Type B pancreatic cell (in vitro differentiated cells): ENCODE measurements around the gene FCAR. TPM values are rescaled to one million over a fixed set of nuclear protein-coding genes. Genes with fewer than 3 reads are reported as not detected.
"Not testable (repeated sequence)": the region's sequence is repeated elsewhere in the genome, so short reads cannot be mapped to it uniquely, and the experiment has no call there.

Experiments used
- DNase-seq: peaks from one replicate; pipeline ENCODE4 v3.0.0; 2021; ENCODE audit warnings: mixed read lengths; ENCODE audit not compliant: unreplicated experiment; ENCODE audit errors: extremely low spot score
- H3K27ac Mint-ChIP-seq: 2 replicates; pipeline ENCODE4 v1.8.0; 2021; ENCODE audit warnings: mild to moderate bottlenecking, mixed read lengths
- H3K27me3 Mint-ChIP-seq: 2 replicates; pipeline ENCODE4 v1.8.0; 2021; ENCODE audit warnings: mixed read lengths
- H3K36me3 Mint-ChIP-seq: 2 replicates; pipeline ENCODE4 v1.8.0; 2021; ENCODE audit warnings: mixed read lengths
- H3K4me1 Mint-ChIP-seq: one replicate; pipeline ENCODE4 v1.8.0; 2021; ENCODE audit warnings: mixed read lengths; ENCODE audit not compliant: unreplicated experiment
- H3K4me3 Mint-ChIP-seq: 2 replicates; pipeline ENCODE4 v1.8.0; 2021; ENCODE audit warnings: mild to moderate bottlenecking, mixed read lengths
- H3K9me3 Mint-ChIP-seq: 2 replicates; pipeline ENCODE4 v1.8.0; 2021; ENCODE audit warnings: mixed read lengths
- CTCF ChIP-seq: fragments of 200-600 bp; sonication (generic); conservative IDR thresholded peaks from 2 replicates; pipeline ENCODE4 v1.5.0; 2021; ENCODE audit warnings: antibody characterized with exemption, mild to moderate bottlenecking
- total RNA-seq: library from RNA; stranded (reverse); gene quantifications from 2 replicates; pipeline ENCODE4 v1.2.1, GENCODE V29; 2021; ENCODE audit warnings: low replicate concordance

Gene FCAR
- total RNA-seq, 1 donor from 2014 or later, result not detected

- TF ChIP-seq CTCF, result no peak
- peaks cover 14% of the 10 kb centered on the region for H3K9me3 Mint-ChIP-seq
- no peak overlapping the region for H3K27ac Mint-ChIP-seq
- no peak overlapping the region for H3K4me3 Mint-ChIP-seq
- no peak for DNase-seq
- H3K4me1 Mint-ChIP-seq, result no peaks in the 10 kb centered on the region
- no peaks in the 10 kb centered on the region for H3K36me3 Mint-ChIP-seq
- H3K27me3 Mint-ChIP-seq, result no peaks in the 10 kb centered on the region
These were observed 22.7 kb upstream of the FCAR start for GRCh38 chr19:54851353-54851752.

DNA sequence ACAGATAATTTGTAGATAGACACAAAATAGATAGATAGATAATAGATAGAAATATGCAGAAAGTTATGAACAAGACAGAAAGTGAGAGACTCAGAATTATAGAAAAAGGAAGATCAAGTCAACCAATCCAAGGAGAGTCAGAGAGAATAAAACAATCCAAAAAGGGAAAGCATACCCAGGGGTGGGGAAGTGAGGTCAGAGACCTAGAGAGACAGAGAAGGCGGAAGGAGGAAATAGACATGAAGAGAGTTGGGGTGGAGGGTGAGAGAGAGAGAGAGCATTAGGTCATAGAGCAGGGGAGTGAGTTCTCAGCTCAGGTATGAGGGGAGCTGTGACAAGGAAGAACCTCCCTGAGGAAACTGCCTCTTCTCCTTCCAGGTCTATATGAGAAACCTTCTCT is 18.8 kb upstream of the FCAR start:
- not testable (repeated sequence) for H3K36me3 Mint-ChIP-seq, DNase-seq, H3K27ac Mint-ChIP-seq, H3K27me3 Mint-ChIP-seq, H3K4me1 Mint-ChIP-seq, H3K9me3 Mint-ChIP-seq, H3K4me3 Mint-ChIP-seq

DNA sequence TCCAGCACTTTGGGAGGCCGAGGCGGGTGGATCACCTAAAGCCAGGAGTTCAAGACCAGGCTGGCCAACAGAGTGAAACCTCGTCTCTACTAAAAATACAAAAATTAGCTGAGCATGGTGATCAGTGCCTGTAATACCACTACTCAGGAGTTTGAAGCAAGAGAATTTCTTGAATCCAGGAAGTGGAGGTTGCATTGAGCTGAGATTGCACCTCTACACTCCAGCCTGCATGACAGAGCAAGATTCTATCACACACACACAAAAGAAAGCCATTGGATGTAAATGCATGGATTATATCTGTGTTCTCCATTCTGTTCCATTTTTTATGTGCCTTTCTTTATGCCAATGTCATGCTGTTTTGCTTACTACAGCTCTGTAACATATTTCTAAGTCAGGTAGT is 15.6 kb upstream of the FCAR start:
- not testable (repeated sequence) for H3K36me3 Mint-ChIP-seq, H3K9me3 Mint-ChIP-seq, H3K27me3 Mint-ChIP-seq, H3K4me1 Mint-ChIP-seq, H3K4me3 Mint-ChIP-seq, DNase-seq, H3K27ac Mint-ChIP-seq

GRCh38 chr19:54859421-54859820 is 14.6 kb upstream of the FCAR start:
- H3K27ac Mint-ChIP-seq, H3K4me1 Mint-ChIP-seq, DNase-seq, H3K27me3 Mint-ChIP-seq, H3K9me3 Mint-ChIP-seq, H3K4me3 Mint-ChIP-seq, H3K36me3 Mint-ChIP-seq: not testable (repeated sequence)

- not testable (repeated sequence) for H3K9me3 Mint-ChIP-seq, DNase-seq, H3K36me3 Mint-ChIP-seq, H3K27me3 Mint-ChIP-seq, H3K4me3 Mint-ChIP-seq, H3K27ac Mint-ChIP-seq, H3K4me1 Mint-ChIP-seq
These were observed 10.6 kb upstream of the FCAR start for GRCh38 chr19:54863459-54863858.

GRCh38 chr19:54871696-54872095 is 2.3 kb upstream of the FCAR start:
- no peaks in the 10 kb centered on the region for H3K27me3 Mint-ChIP-seq
- H3K27ac Mint-ChIP-seq, result no peak overlapping the region
- peaks cover 6% of the 10 kb centered on the region for H3K9me3 Mint-ChIP-seq
- no peaks in the 10 kb centered on the region for H3K36me3 Mint-ChIP-seq
- TF ChIP-seq CTCF, result no peak
- H3K4me3 Mint-ChIP-seq, result no peak overlapping the region
- no peaks in the 10 kb centered on the region for H3K4me1 Mint-ChIP-seq
- DNase-seq, result no peak

- peaks cover 6% of the 10 kb centered on the region for H3K27me3 Mint-ChIP-seq
- no peak for TF ChIP-seq CTCF
These were observed 1.5 kb downstream of the FCAR start for GRCh38 chr19:54875506-54875905.

GRCh38 chr19:54877471-54877870 is 3.4 kb downstream of the FCAR start:
- H3K27me3 Mint-ChIP-seq, result peaks cover 11% of the 10 kb centered on the region
- TF ChIP-seq CTCF, result no peak
- H3K36me3 Mint-ChIP-seq, result no peaks in the 10 kb centered on the region
- no peak overlapping the region for H3K27ac Mint-ChIP-seq
- no peaks in the 10 kb centered on the region for H3K4me1 Mint-ChIP-seq
- H3K4me3 Mint-ChIP-seq, result no peak overlapping the region
- H3K9me3 Mint-ChIP-seq, result no peaks in the 10 kb centered on the region
- DNase-seq, result no peak

More at GRCh38 chr19:54875506-54875905, 1.5 kb downstream of the FCAR start:
- H3K27ac Mint-ChIP-seq, result no peak overlapping the region
- no peaks in the 10 kb centered on the region for H3K4me1 Mint-ChIP-seq
- H3K9me3 Mint-ChIP-seq, result no peaks in the 10 kb centered on the region
- H3K36me3 Mint-ChIP-seq, result no peaks in the 10 kb centered on the region
- no peak overlapping the region for H3K4me3 Mint-ChIP-seq
- DNase-seq, result no peak
